H7 (cell line): Measurements from ENCODE around the gene ZNF302. TPM values are rescaled to one million over a fixed set of nuclear protein-coding genes. Genes with fewer than 3 reads are reported as not detected.
A peak's percentile ranks its signal among the peaks of the same experiment; 100 is the strongest.
"Not testable (repeated sequence)": the region's sequence is repeated elsewhere in the genome, so short reads cannot be mapped to it uniquely, and the experiment has no call there.

ENCODE experiments used
- DNase-seq: peaks from one replicate; pipeline ENCODE4 v3.0.0; 2012
- H3K27me3 ChIP-seq: 2 replicates; pipeline ENCODE4 v1.6.0; 2011; ENCODE audit warnings: mild to moderate bottlenecking, low read length; ENCODE audit not compliant: control insufficient read depth, insufficient read depth
- H3K36me3 ChIP-seq: replicated peaks from 2 replicates; pipeline ENCODE4 v1.5.1; 2011; ENCODE audit warnings: low read length; ENCODE audit not compliant: control insufficient read depth, insufficient read depth
- H3K4me3 ChIP-seq: 2 replicates; pipeline ENCODE4 v1.5.1; 2011; ENCODE audit warnings: low read depth, mild to moderate bottlenecking, control low read depth, low read length, moderate library complexity; ENCODE audit not compliant: insufficient read depth
- total RNA-seq: library from RNA; depleted of rRNA; stranded (reverse); fragments of >200 nt; shearing (Covaris generic); gene quantifications from 2 replicates; pipeline ENCODE4 v1.2.3, GENCODE V29; 2014

Gene ZNF302
- total RNA-seq, 1 experiment from 2014 or later, result 11.5 TPM

DNA sequence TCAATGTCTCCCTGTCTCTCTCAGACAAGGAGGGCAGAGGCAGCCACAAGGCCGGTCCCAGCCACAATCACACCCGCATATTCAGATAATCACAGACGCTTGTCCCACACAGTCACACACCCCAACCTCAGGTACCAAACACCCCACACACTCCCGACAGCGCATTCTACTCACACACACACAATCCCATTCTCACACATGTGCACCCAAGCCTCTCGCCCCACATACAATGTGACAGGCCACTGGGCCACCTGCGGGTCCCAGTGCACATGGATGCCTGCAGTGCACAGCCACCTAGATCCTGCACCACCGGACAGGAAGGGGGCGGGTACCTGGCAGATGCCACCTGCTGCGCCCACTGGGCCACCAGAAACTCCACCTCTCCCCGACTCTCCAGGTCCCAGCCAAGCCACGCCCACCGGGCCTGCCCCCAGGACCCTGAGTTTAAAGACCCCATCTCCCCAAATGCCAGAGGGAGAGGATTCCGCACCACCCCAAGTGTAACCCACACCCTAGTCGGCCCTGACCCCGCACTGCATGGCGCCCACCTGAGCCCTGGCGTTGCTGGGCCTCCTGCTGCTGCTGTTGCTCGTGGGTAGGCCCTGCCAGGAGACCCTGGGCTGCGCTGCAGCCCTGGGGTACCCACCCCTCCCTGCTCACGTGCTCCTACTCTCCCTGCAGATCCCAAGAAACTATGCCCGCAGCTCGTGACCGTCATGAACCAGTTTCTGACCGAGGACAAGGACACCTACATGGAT lies 11.1 kb upstream of the ZNF302 start:
- Histone ChIP-seq H3K36me3 (no peaks in the 10 kb centered on the region), H3K4me3 (no peak overlapping the region), H3K27me3 (no peaks in the 10 kb centered on the region)
- peak; percentile 22 for DNase-seq

DNA sequence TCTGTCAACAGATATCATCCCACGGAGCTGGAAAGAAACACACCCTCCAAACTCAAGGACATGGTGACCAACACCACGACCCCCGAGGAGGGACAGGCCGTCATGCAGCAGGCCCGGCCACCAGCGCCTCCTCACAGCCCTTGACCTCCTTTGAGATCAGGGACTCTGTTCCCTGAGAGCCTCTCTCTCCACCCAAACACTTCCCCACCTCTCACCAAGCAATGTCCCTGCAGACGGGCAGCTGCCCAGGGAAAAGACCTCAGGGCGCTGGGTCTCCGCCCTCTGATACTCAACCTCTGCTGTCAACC lies 10.6 kb upstream of the ZNF302 start:
- no peak for DNase-seq
- Histone ChIP-seq H3K4me3 (no peak overlapping the region), H3K27me3 (no peaks in the 10 kb centered on the region), H3K36me3 (no peaks in the 10 kb centered on the region)

DNA sequence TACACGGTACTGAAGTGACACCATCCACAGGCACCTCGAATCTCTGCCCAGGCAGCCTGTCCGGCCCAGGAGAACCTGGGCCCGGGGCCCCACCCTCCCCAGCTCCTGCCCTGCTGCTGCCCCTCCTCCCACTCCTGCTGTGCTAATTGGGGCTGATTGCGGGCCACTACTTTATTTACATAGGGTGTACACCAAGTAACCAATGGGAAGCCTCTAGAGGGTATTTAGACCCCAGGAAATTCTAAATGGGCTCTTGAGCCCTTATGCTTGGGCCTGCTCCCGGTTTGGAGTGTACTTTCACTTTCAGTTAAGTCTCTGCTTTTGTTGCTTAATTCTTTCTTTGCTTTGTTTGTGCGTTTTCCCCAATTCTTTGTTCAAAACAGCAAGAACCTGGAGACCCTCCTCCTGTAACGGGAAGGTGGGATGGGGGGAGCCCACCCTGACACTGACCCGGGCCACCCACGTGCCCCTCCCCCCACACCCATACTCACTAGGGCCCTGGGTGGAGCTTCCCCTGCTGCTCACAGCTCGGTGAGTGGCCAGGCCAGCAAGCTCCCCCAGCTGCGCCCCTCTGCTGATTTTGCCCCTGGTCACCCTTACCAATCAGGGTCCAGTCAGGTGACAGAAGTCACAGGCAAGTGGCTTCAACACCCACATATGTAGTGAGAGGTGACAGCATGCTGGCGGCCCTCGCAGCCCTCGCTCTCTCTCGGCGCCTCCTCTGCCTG lies 10.0 kb upstream of the ZNF302 start:
- peak; percentile 12 for DNase-seq
- no peaks in the 10 kb centered on the region for H3K36me3 ChIP-seq
- no peaks in the 10 kb centered on the region for H3K27me3 ChIP-seq
- no peak overlapping the region for H3K4me3 ChIP-seq

DNA sequence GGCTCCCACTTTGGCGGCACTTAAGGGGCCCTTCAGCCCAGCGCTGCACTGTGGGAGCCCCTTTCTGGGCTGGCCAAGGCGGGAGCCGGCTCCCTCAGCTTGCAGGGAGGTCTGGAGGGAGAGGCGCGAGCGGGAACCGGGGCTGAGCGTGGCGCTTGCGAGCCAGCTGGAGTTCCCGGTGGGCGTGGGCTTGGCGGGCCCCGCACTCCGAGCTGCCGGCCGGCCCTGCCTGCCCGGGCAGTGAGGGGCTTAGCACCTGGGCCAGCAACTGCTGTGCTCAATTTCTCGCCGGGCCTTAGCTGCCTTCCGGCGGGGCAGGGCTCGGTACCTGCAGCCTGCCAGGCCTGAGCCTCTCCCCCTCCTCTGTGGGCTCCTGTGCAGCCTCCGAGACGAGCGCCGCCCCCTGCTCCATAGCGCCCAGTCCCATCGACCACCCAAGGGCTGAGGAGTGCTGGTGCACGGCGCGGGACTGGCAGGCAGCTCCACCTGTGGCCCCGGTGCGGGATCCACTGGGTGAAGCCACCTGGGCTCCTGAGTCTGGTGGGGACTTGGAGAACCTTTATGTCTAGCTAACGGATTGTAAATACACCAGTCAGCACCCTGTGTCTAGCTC lies 9.3 kb upstream of the ZNF302 start:
- not testable (repeated sequence) for H3K36me3 ChIP-seq, H3K27me3 ChIP-seq, DNase-seq, H3K4me3 ChIP-seq

DNA sequence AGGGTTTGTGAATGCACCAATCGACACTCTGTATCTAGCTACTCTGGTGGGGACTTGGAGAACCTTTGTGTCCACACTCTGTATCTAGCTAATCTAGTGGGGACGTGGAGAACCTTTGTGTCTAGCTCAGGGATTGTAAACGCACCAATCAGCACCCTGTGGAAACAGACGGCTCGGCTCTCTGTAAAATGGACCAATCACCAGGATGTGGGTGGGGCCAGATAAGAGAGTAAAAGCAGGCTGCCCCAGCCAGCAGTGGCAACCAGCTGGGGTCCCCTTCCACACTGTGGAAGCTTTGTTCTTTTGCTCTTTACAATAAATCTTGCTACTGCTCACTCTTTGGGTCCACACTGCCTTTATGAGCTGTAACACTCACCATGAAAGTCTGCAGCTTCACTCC lies 8.8 kb upstream of the ZNF302 start:
- H3K4me3 ChIP-seq, H3K27me3 ChIP-seq, H3K36me3 ChIP-seq, DNase-seq: not testable (repeated sequence)

DNA sequence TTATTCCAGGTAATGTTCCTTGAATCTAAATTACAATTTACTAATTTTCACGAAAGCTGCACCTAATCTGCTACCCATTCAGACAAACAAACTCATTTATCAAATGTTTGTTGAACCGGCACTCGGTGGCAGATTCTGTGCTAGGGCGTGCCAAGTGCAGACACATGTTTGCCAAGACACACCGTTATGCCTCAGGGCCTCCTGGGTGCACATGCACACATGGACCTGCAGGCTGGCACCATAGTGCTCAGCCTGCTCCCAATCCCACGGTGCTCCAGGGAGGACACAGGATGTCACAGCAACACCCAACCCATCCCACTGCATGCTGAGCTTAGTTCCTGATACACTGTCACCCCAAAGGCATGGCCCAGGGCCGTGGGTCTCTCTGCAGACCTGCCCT lies 8.2 kb upstream of the ZNF302 start:
- Histone ChIP-seq H3K4me3 (no peak overlapping the region), H3K27me3 (no peaks in the 10 kb centered on the region)

DNA sequence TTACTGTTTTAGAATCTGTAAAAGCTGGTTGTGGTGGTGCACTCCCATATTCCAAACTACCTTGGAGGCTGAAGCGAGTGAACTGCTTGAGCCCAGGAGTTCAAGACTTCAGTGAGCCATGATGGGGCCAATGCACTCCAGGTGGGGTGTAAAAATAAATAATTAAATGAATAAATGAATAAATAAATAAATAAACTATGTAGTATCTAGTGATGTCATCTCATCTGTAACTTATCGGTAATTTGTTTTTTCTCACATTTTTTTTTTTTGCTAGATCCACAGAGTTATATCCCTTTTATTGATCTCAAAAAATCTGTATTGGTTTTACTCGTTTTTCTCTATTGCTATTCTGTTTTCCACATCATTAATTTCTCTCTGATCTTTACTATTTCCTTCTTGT lies 5.5 kb upstream of the ZNF302 start:
- H3K27me3 ChIP-seq, result peaks cover 2% of the 10 kb centered on the region; the same call in 1 of the 2 replicates
- H3K4me3 ChIP-seq, result no peak overlapping the region
- DNase-seq, result no peak
- H3K36me3 ChIP-seq, result no peaks in the 10 kb centered on the region

More for the DNA sequence above, 8.2 kb upstream of the ZNF302 start:
- no peaks in the 10 kb centered on the region for H3K36me3 ChIP-seq
- no peak for DNase-seq

DNA sequence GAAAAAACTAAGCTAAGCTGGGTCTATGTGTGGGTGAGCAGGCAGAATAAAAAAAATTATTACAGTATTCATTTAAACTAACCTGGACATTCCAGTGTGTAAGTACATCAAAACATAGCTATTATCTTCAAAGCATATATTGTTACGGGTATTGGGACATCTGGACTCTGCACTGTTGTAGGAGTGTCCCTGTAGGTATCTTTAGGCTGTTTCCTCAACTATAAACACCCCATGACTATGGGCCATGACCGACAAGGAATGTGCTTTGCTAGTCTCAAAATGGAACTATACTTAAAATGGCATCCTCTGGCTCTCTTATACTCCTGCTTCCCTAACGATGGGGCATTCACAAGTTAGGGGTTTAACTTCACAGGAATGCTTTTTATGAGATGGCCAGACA lies 3.9 kb upstream of the ZNF302 start:
- Histone ChIP-seq H3K4me3 (no peak overlapping the region), H3K27me3 (peaks cover 2% of the 10 kb centered on the region; the same call in 1 of the 2 replicates), H3K36me3 (no peaks in the 10 kb centered on the region)
- DNase-seq, result no peak

DNA sequence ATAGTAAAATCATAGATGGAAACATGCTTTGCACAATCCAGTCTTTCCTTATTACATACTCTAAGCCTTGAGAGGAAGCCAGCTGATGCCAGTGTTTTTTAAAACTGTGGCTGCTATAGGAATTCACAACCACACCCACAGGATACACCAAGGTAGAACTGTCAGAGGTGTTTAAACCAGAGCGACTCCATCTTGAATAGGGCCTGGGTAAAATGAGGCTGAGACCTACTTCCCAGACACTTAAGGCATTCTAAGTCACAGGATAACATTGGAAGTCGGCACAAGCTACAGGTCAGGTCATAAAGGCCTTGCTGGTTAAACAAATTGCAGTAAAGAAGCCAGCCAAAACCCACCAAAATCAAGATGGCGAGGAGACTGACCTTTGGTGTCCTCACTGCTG lies 2.2 kb upstream of the ZNF302 start:
- peaks cover 2% of the 10 kb centered on the region for H3K36me3 ChIP-seq
- DNase-seq, result no peak
- no peak overlapping the region for H3K4me3 ChIP-seq
- peaks cover 2% of the 10 kb centered on the region; the same call in 1 of the 2 replicates for H3K27me3 ChIP-seq

DNA sequence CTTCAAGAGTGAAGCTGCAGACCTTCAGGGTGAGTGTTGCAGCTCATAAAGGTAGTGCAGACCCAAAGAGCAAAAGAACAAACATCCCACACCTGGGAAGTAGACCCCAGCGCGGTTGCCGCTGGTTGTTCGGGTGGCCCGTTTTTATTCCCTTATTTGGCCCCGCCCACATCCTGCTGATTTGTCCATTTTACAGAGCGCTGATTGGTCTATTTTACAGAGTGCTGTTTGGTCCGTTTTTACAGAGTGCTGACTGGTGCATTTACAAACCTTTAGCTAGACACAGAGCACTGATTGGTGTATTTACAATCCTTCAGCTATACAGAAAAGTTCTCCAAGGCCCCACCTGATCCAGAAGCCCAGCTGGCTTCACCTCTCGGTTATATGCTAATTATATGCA lies 1.6 kb upstream of the ZNF302 start:
- Histone ChIP-seq H3K4me3 (no peak overlapping the region), H3K36me3 (peaks cover 2% of the 10 kb centered on the region), H3K27me3 (peaks cover 2% of the 10 kb centered on the region; the same call in 1 of the 2 replicates)
- DNase-seq, result no peak

DNA sequence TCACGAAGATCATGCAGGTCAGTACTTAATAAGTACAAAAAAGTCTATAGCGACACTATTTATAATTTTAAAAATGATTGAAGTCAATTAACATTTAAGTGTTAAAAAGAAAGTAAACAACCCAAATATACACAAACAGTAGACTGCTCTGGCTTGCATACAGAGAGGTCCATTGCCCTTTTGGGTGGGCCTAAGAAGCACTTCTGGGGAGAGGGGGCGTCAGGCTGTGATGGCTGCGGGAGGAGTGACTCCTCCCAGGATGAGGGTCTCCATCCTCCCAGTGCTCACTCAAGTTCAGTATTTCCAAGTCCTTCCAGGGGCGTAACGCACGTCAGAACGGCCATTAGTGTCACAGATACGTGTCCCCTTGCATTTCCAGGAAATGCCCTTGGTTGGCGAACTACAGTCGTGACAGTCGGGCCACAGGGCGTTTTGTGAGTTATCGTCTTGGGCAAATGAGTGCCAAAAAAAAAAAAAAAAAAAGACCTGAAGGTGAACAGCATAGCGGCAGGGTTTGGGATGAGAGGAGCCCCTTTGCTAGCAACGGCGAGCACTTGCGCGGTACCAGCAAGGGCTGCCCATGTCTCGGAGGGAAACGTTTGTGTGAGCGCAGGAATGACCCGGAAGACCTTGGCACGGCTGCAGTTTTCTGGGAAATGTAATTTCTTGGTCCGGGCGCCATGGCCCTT lies 637 bp upstream of the ZNF302 start, which contains the start of gene SCGB2B2:
Gene SCGB2B2, minus strand, starts transcription at position 463 of the 689 bp plus-strand sequence. CDS start 82,596 bp downstream, outside the sequence.
- peak within 1 kb of the TSS; percentile 80 for H3K4me3 ChIP-seq
- no peak for DNase-seq
- peaks cover 2% of the 10 kb centered on the region; the same call in 1 of the 2 replicates for H3K27me3 ChIP-seq
- peaks cover 5% of the 10 kb centered on the region for H3K36me3 ChIP-seq

DNA sequence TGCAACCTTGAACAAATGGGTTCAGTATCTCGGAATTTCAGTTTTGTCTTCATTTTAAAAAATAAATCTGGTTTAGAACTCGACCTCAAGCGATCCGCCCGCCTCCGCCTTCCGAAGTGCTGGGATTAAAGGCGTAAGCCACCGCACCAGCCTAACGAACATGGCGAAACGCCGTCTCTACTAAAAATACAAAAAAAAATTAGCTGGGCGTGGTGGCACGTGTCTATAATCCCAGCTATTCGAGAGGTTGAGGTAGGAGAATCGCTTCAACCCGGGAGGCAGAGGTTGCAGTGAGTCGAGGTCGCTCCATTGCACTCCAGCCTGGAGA lies 571 bp downstream of the ZNF302 start:
- peaks cover 2% of the 10 kb centered on the region; the same call in 1 of the 2 replicates for H3K27me3 ChIP-seq
- peaks cover 5% of the 10 kb centered on the region for H3K36me3 ChIP-seq
- peak overlapping the region; percentile 80 for H3K4me3 ChIP-seq
- DNase-seq, result no peak

DNA sequence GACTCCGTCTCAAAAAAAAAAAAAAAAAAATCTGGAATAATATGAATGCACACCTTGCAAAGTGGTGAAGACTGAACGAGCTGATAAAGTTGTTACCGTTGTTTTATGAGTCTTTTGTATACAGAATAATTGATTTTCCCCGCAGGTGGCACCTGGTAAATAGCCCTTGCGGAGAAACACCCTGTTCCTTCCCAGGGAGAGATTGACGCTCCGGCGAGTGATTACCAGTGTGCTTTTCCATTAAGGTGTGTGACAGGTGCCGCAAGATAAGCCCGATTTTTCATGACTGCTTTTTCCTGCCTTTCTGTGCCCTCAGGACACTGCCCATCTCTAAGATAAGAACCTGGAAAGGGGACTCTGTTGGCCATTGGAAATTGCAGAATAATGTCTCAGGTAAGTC lies 943 bp downstream of the ZNF302 start:
- Histone ChIP-seq H3K4me3 (peak overlapping the region; percentile 80; the same call in 1 of the 2 replicates), H3K36me3 (peaks cover 5% of the 10 kb centered on the region), H3K27me3 (peaks cover 2% of the 10 kb centered on the region; the same call in 1 of the 2 replicates)
- no peak for DNase-seq

DNA sequence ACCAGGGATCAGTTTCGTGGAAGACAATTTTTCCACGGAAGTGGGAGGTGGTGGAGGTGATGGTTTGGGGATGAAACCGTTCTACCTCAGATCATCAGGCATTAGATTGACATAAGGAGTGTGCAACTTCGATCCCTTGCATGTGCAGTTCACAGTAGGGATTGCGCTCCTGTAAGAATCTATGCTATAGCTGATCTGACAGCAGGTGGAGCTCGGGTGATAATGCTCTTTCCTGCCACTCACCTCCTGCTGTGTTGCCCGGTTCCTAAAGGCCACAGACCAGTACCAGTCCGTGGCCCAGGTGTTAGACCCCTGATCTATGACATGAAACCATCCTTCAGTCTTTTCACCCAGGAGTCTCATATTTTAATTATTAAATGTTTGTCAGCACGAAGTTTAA lies 4.0 kb downstream of the ZNF302 start:
- Histone ChIP-seq H3K27me3 (no peaks in the 10 kb centered on the region), H3K36me3 (peaks cover 5% of the 10 kb centered on the region), H3K4me3 (no peak overlapping the region)
- DNase-seq, result no peak
